HepG2 (cell line): Measurements from ENCODE around the gene ATP13A2. TPM values are rescaled to one million over a fixed set of nuclear protein-coding genes. Genes with fewer than 3 reads are reported as not detected.

Experiments
- ATAC-seq: fragments of 200-7000 bp; cut with Tn5 transposase; 3 replicates; pipeline ENCODE4 v1.9.1; 2020; ENCODE audit warnings: mild to moderate bottlenecking, moderate library complexity
- BruUV-seq: library from RNA; stranded (reverse); fragments of 400-500 nt; replicated peaks from 2 replicates; lab custom pipeline; 2021; lab: Mats Ljungman, UMichigan
- CTCF ChIA-PET: fragments of 300-600 bp; formaldehyde crosslinking; extraction: SDS; loops from one replicate; lab custom pipeline; 2021; ENCODE audit warnings: low total read pairs, inconsistent platforms, low intra/inter-chr PET ratio; lab: Yijun Ruan, JAX
- POLR2A ChIA-PET: fragments of 350-600 bp; sonication (Branson Sonifier 250); formaldehyde crosslinking; loops from one replicate; lab custom pipeline; 2020; ENCODE audit warnings: antibody characterized with exemption, inconsistent platforms; lab: Yijun Ruan, JAX
- DNase-seq: peaks from one replicate; pipeline ENCODE4 v3.0.0-alpha.2; 2015; ENCODE audit warnings: low spot score
- FAIRE-seq: peaks from 3 replicates; lab custom pipeline; 2011; peaks lifted over from hg19 to GRCh38; lab: Jason Lieb, UNC
- H2AFZ ChIP-seq: one replicate; pipeline ENCODE4 v1.6.1; 2011; ENCODE audit warnings: low read length, inconsistent platforms
- H3K27ac ChIP-seq: fragments of 300-600 bp; 3 replicates; pipeline ENCODE4 v1.8.0; 2011; ENCODE audit warnings: mixed run types, mild to moderate bottlenecking, mixed read lengths, low read length, inconsistent platforms; ENCODE audit not compliant: insufficient read depth; ENCODE audit errors: extremely low read length
- H3K27me3 ChIP-seq, 2 experiments: fragments of 200-600 bp in 1 of 2; 2 replicates in 1 of 2; 3 replicates in 1 of 2; pipeline versions ENCODE4 v1.6.0 to v1.8.0; 2011; ENCODE audit warnings: low read length in 2 of 2, mild to moderate bottlenecking in 2 of 2, moderate library complexity in 2 of 2, inconsistent platforms in 1 of 2; ENCODE audit not compliant: insufficient read depth in 2 of 2, control insufficient read depth in 1 of 2
- H3K36me3 ChIP-seq, 2 experiments: fragments of 200-600 bp in 1 of 2; replicated peaks in 1 of 2; 2 replicates in 1 of 2; 3 replicates in 1 of 2; pipeline versions ENCODE4 v1.5.1 to v1.8.0; 2011; ENCODE audit warnings: low read length in 2 of 2, inconsistent platforms in 1 of 2; ENCODE audit not compliant: insufficient read depth in 2 of 2, control insufficient read depth in 1 of 2
- H3K4me1 ChIP-seq: 2 replicates; pipeline ENCODE4 v1.5.1; 2012; ENCODE audit warnings: low read length, inconsistent platforms; ENCODE audit not compliant: insufficient read depth
- H3K4me2 ChIP-seq: 2 replicates; pipeline ENCODE4 v1.6.0; 2011; ENCODE audit warnings: low read depth, low read length, inconsistent platforms
- H3K4me3 ChIP-seq, 3 experiments: fragments of 200-600 bp in 1 of 3; sonication (generic), shearing (Covaris generic) in 1 of 3; replicated peaks in 1 of 3; 2 replicates each; pipeline ENCODE4 v1.5.1; 2011 to 2016; ENCODE audit warnings: low read length in 3 of 3, inconsistent platforms in 2 of 3, low read depth in 2 of 3, mild to moderate bottlenecking in 2 of 3, control low read depth in 1 of 3, mixed read lengths in 1 of 3; ENCODE audit not compliant: insufficient read depth in 1 of 3
- H3K79me2 ChIP-seq: one replicate; pipeline ENCODE4 v1.6.1; 2011; ENCODE audit warnings: low read length, inconsistent platforms; ENCODE audit not compliant: insufficient read depth
- H3K9ac ChIP-seq: 2 replicates; pipeline ENCODE4 v1.6.0; 2011; ENCODE audit warnings: mild to moderate bottlenecking, low read depth, low read length, inconsistent platforms; ENCODE audit not compliant: insufficient read depth
- H3K9me3 ChIP-seq: 2 replicates; pipeline ENCODE4 v1.5.1; 2012; ENCODE audit warnings: mild to moderate bottlenecking, low read length
- H4K20me1 ChIP-seq: 2 replicates; pipeline ENCODE4 v1.6.0; 2011; ENCODE audit warnings: inconsistent platforms, mild to moderate bottlenecking, low read length, moderate library complexity; ENCODE audit not compliant: insufficient read depth
- BCL3 ChIP-seq: sonication (generic); formaldehyde crosslinking; IDR thresholded peaks from 2 replicates; pipeline ENCODE4 v1.5.1; 2020; ENCODE audit warnings: mild to moderate bottlenecking, missing genetic modification reagents, moderate library complexity
- ELF4 ChIP-seq: sonication (generic); formaldehyde crosslinking; IDR thresholded peaks from 2 replicates; pipeline ENCODE4 v1.5.0; 2020; ENCODE audit warnings: missing genetic modification reagents, mild to moderate bottlenecking, moderate library complexity, borderline replicate concordance
- HIVEP1 ChIP-seq: sonication (generic); formaldehyde crosslinking; IDR thresholded peaks from 2 replicates; pipeline ENCODE4 v1.4.0; 2020; ENCODE audit warnings: mild to moderate bottlenecking, missing genetic modification reagents
- MAX ChIP-seq: IDR thresholded peaks from 2 replicates; pipeline ENCODE4 v1.6.1; 2012; ENCODE audit warnings: inconsistent platforms
- MIER3 ChIP-seq: IDR thresholded peaks from 2 replicates; pipeline ENCODE4 v1.6.1; 2016; ENCODE audit warnings: missing compliant biosample characterization, borderline replicate concordance
- PCBP2 ChIP-seq: fragments of 200-400 bp; formaldehyde crosslinking; optimal IDR thresholded peaks from 2 replicates; pipeline ENCODE3; 2018; ENCODE audit warnings: low read length, low read depth; ENCODE audit not compliant: poor library complexity, severe bottlenecking
- PRMT3 ChIP-seq: sonication (generic); formaldehyde crosslinking; IDR thresholded peaks from 2 replicates; pipeline ENCODE4 v1.8.1; 2022; ENCODE audit warnings: low read depth, mild to moderate bottlenecking, moderate library complexity, missing genetic modification reagents, borderline replicate concordance
- PRPF4 ChIP-seq: fragments of 200-400 bp; formaldehyde crosslinking; IDR thresholded peaks from 2 replicates; pipeline ENCODE4 v1.6.1; 2016; ENCODE audit warnings: low read length, low read depth; ENCODE audit not compliant: poor library complexity, severe bottlenecking
- USF2 ChIP-seq, 2 experiments: sonication (generic) in 1 of 2; formaldehyde crosslinking in 1 of 2; IDR thresholded peaks; 2 replicates each; pipeline versions ENCODE4 v1.5.1 to v1.6.1; 2011 to 2020; ENCODE audit warnings: borderline replicate concordance in 1 of 2, low read depth in 1 of 2, low read length in 1 of 2, mild to moderate bottlenecking in 1 of 2, missing genetic modification reagents in 1 of 2, moderate library complexity in 1 of 2
- YEATS2 ChIP-seq: sonication (generic); formaldehyde crosslinking; IDR thresholded peaks from 2 replicates; pipeline ENCODE4 v1.4.0; 2020; ENCODE audit warnings: missing genetic modification reagents, borderline replicate concordance
- ZNF17 ChIP-seq: sonication (generic); formaldehyde crosslinking; IDR thresholded peaks from 2 replicates; pipeline ENCODE4 v1.5.0; 2020; ENCODE audit warnings: mild to moderate bottlenecking, missing genetic modification reagents
- ZZZ3 ChIP-seq: sonication (generic); formaldehyde crosslinking; IDR thresholded peaks from 2 replicates; pipeline ENCODE4 v1.4.0; 2020; ENCODE audit warnings: missing genetic modification reagents, mild to moderate bottlenecking, borderline replicate concordance
- WGBS: methylation state at CpG from one replicate; pipeline ENCODE4 v1.1.6; 2017; ENCODE audit warnings: low lambda C conversion rate; 5-methylcytosine and 5-hydroxymethylcytosine counted together
- in situ Hi-C: cut with HindIII; loops from 2 replicates; pipeline ENCODE4 v1.10.0; 2017; ENCODE audit warnings: low pct_unique_long_range_greater_than_20kb; ENCODE audit not compliant: extremely low pct_ligation_motif_present
- intact Hi-C: fragments of 100-400 bp; cut with micrococcal nuclease; formaldehyde crosslinking; loops from one replicate; pipeline ENCODE4 v1.10.0; 2022; ENCODE audit not compliant: unreplicated experiment
- polyA plus RNA-seq, 8 experiments: library from polyadenylated mRNA; depleted of rRNA in 3 of 8; stranded (reverse) in 7 of 8; unstranded in 1 of 8; fragments of >200 nt; fragmentation: Illumina TruSeq in 4 of 8; extraction: Trizol in 4 of 8; gene quantifications; 2 replicates each; pipeline versions ENCODE4 v1.2.1 to v1.2.3, GENCODE V29; 2011 to 2016; ENCODE audit warnings: low read depth in 4 of 8, missing spikeins in 1 of 8, mixed read lengths in 1 of 8; ENCODE audit not compliant: insufficient read depth in 1 of 8
- total RNA-seq, 5 experiments: library from RNA; depleted of rRNA; stranded (reverse); fragments of >200 nt; fragmentation: Illumina TruSeq; extraction: Trizol; gene quantifications; 2 replicates each; pipeline ENCODE4 v1.2.3, GENCODE V29; 2016; ENCODE audit warnings: low read depth in 1 of 5
- TF ChIP-seq, protein P1 (sequence below), 2 experiments: sonication (generic) in 1 of 2; formaldehyde crosslinking in 1 of 2; IDR thresholded peaks; 2 replicates each; pipeline versions ENCODE4 v1.4.0 to v1.6.1; 2018 to 2020; ENCODE audit warnings: missing genetic modification reagents in 2 of 2, borderline replicate concordance in 1 of 2, low read depth in 1 of 2, mild to moderate bottlenecking in 1 of 2, missing biosample characterization in 1 of 2

The ATP13A2 gene
- total and polyA plus RNA-seq, 2 of the 13 experiments (the other 11 are each of a cell fraction or from before 2014, with no cell fraction given), result 13.2 to 16.2 TPM

GRCh38 chr1:16956775-16957174 is 55.0 kb downstream of the ATP13A2 start (continued):
- no peak for TF ChIP-seq PRMT3
- no peak for TF ChIP-seq PCBP2
- no peak for TF ChIP-seq ZNF17 (CRISPR knock-in tag)
- TF ChIP-seq MIER3 (CRISPR knock-in tag), result no peak
- no peak for TF ChIP-seq ELF4 (CRISPR knock-in tag)
- TF ChIP-seq, protein P1, sequence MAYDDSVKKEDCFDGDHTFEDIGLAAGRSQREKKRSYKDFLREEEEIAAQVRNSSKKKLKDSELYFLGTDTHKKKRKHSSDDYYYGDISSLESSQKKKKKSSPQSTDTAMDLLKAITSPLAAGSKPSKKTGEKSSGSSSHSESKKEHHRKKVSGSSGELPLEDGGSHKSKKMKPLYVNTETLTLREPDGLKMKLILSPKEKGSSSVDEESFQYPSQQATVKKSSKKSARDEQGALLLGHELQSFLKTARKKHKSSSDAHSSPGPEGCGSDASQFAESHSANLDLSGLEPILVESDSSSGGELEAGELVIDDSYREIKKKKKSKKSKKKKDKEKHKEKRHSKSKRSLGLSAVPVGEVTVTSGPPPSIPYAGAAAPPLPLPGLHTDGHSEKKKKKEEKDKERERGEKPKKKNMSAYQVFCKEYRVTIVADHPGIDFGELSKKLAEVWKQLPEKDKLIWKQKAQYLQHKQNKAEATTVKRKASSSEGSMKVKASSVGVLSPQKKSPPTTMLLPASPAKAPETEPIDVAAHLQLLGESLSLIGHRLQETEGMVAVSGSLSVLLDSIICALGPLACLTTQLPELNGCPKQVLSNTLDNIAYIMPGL (CRISPR knock-in tag; IDR thresholded peaks at IDR 0.05; ENCODE audit: borderline replicate concordance in 1 of 2, low read depth in 1 of 2), result no peak
- no peak for TF ChIP-seq PRPF4
- TF ChIP-seq BCL3, result no peak
- TF ChIP-seq HIVEP1 (CRISPR knock-in tag), result no peak

DNA sequence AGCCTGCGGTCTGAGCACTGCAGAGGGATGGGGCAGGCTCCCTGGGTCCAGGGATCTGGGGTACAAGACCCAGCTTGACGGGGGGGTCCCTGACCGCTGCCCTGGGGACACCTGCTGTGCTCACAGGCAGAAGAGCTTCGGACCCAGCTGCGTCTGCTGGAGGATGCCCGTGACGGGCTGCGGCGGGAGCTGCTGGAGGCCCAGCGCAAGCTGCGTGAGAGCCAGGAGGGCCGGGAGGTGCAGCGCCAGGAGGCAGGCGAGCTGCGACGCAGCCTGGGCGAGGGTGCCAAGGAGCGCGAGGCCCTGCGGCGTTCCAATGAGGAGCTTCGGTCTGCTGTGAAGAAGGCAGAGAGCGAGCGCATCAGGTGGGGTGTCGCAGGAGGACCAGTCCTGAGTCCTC is 56.5 kb downstream of the ATP13A2 start:
- no TSS peak for BruUV-seq
- ATAC-seq (no peak), FAIRE-seq (no peak), DNase-seq (no peak)
- Histone ChIP-seq H3K27ac (no peak overlapping the region), H2AFZ (no peak overlapping the region), H3K27me3 (peaks cover 0 to 1% of the 10 kb centered on the region in 2 experiments; a peak in 2 of 5 replicates), H3K4me3 (no peak overlapping the region), H4K20me1 (no peaks in the 10 kb centered on the region), H3K9ac (no peak overlapping the region), H3K79me2 (no peaks in the 10 kb centered on the region), H3K36me3 (no peaks in the 10 kb centered on the region), H3K4me1 (peaks cover 13% of the 10 kb centered on the region), H3K9me3 (no peaks in the 10 kb centered on the region), H3K4me2 (no peak overlapping the region)
- 83% methylated on average over 24 of the region's 25 CpGs for WGBS
- in situ Hi-C loops, result loop anchor here (5.0 to 25.0 kb wide), 2 partner anchors 92 to 282 kb away; partner anchors contain the start of gene PADI3
- ChIA-PET CTCF (no interaction called here), POLR2A (no interaction called here)
- TF ChIP-seq ZZZ3 (CRISPR knock-in tag), result no peak
- TF ChIP-seq USF2 (IDR thresholded peaks at IDR 0.05; ENCODE audit: low read depth, low read length), result no peak
- TF ChIP-seq USF2 (CRISPR knock-in tag; IDR thresholded peaks at IDR 0.05; ENCODE audit: borderline replicate concordance), result no peak
- no peak for TF ChIP-seq YEATS2
- TF ChIP-seq MAX, result no peak
- intact Hi-C loops, result no loop called here
